ENCODE data around the gene STEAP4.

GRCh38 chr7:88344271-88344670 is 37.6 kb upstream of the STEAP4 start:
- no peak for TF ChIP-seq CTCF (IDR thresholded peaks at IDR 0.05)
- TF ChIP-seq POLR2A (IDR thresholded peaks at IDR 0.05; ENCODE audit: low read length) = no peak
- no peak for TF ChIP-seq FOSL2 (IDR thresholded peaks at IDR 0.05)
- TF ChIP-seq FOSL2 (CRISPR knock-in tag; IDR thresholded peaks at IDR 0.05) = no peak
- TF ChIP-seq KDM5A (IDR thresholded peaks at IDR 0.05) = no peak
- TF ChIP-seq POLR2AphosphoS2 (conservative IDR thresholded peaks at IDR 0.05; ENCODE audit: low read length) = no peak
- no peak for TF ChIP-seq RCOR1 (IDR thresholded peaks at IDR 0.05; ENCODE audit: low read depth, low read length)
- no peak for TF ChIP-seq HEYL (CRISPR knock-in tag; IDR thresholded peaks at IDR 0.05)
- no peak for TF ChIP-seq REST (IDR thresholded peaks at IDR 0.05)

Measured in A549 (cell line).